ENCODE data around the gene FAM3B.

The FAM3B gene

GRCh38 chr21:41319273-41319672 lies 2.7 kb downstream of the FAM3B start:
- no peak for DNase-seq (ENCODE audit: low read depth)

GRCh38 chr21:41321211-41321907 lies 4.8 kb downstream of the FAM3B start:
- no peak for DNase-seq (ENCODE audit: low read depth)

GRCh38 chr21:41321908-41322495 lies 5.4 kb downstream of the FAM3B start:
- no peak for DNase-seq (ENCODE audit: low read depth)

GRCh38 chr21:41322496-41323382 lies 6.1 kb downstream of the FAM3B start:
- DNase-seq (ENCODE audit: low read depth) = no peak

GRCh38 chr21:41325138-41325912 lies 8.7 kb downstream of the FAM3B start:
- no peak for DNase-seq (ENCODE audit: low read depth)

GRCh38 chr21:41326414-41327080 lies 9.9 kb downstream of the FAM3B start:
- no peak for DNase-seq (ENCODE audit: low read depth)

GRCh38 chr21:41327753-41328152 lies 11.2 kb downstream of the FAM3B start:
- no peak for DNase-seq (ENCODE audit: low read depth)

GRCh38 chr21:41328660-41329607 lies 12.3 kb downstream of the FAM3B start:
- DNase-seq (ENCODE audit: low read depth) = no peak

GRCh38 chr21:41333752-41334151 lies 17.2 kb downstream of the FAM3B start:
- no peak for DNase-seq (ENCODE audit: low read depth)

- DNase-seq (ENCODE audit: low read depth) = no peak
Observed at GRCh38 chr21:41337515-41337914, 20.9 kb downstream of the FAM3B start.

- DNase-seq (ENCODE audit: low read depth) = no peak
Observed at GRCh38 chr21:41338455-41338854, 21.9 kb downstream of the FAM3B start.

- DNase-seq (ENCODE audit: low read depth) = no peak
Observed at GRCh38 chr21:41342035-41342434, 25.4 kb downstream of the FAM3B start.

GRCh38 chr21:41344146-41344545 lies 27.5 kb downstream of the FAM3B start:
- DNase-seq (ENCODE audit: low read depth) = no peak

- DNase-seq (ENCODE audit: low read depth) = no peak
Observed at GRCh38 chr21:41345356-41345755, 28.8 kb downstream of the FAM3B start.

GRCh38 chr21:41345934-41346685 lies 29.5 kb downstream of the FAM3B start:
- no peak for DNase-seq (ENCODE audit: low read depth)

- no peak for DNase-seq (ENCODE audit: low read depth)
Observed at GRCh38 chr21:41346758-41347157, 30.2 kb downstream of the FAM3B start.

- no peak for DNase-seq (ENCODE audit: low read depth)
Observed at GRCh38 chr21:41348434-41348833, 31.8 kb downstream of the FAM3B start.

GRCh38 chr21:41349126-41349525 lies 32.5 kb downstream of the FAM3B start:
- no peak for DNase-seq (ENCODE audit: low read depth)

- no peak for DNase-seq (ENCODE audit: low read depth)
Observed at GRCh38 chr21:41349619-41350390, 33.2 kb downstream of the FAM3B start.
